SW480 (cell line): Measurements from ENCODE around the gene ATP5ME.
A peak's percentile ranks its signal among the peaks of the same experiment; 100 is the strongest.
"Not testable (repeated sequence)": the region's sequence is repeated elsewhere in the genome, so short reads cannot be mapped to it uniquely, and the experiment has no call there.

Experiments
- DNase-seq: peaks from one replicate; pipeline ENCODE4 v3.0.0-alpha.2; 2016; ENCODE audit warnings: low spot score

Gene ATP5ME, protein sequence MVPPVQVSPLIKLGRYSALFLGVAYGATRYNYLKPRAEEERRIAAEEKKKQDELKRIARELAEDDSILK

DNA sequence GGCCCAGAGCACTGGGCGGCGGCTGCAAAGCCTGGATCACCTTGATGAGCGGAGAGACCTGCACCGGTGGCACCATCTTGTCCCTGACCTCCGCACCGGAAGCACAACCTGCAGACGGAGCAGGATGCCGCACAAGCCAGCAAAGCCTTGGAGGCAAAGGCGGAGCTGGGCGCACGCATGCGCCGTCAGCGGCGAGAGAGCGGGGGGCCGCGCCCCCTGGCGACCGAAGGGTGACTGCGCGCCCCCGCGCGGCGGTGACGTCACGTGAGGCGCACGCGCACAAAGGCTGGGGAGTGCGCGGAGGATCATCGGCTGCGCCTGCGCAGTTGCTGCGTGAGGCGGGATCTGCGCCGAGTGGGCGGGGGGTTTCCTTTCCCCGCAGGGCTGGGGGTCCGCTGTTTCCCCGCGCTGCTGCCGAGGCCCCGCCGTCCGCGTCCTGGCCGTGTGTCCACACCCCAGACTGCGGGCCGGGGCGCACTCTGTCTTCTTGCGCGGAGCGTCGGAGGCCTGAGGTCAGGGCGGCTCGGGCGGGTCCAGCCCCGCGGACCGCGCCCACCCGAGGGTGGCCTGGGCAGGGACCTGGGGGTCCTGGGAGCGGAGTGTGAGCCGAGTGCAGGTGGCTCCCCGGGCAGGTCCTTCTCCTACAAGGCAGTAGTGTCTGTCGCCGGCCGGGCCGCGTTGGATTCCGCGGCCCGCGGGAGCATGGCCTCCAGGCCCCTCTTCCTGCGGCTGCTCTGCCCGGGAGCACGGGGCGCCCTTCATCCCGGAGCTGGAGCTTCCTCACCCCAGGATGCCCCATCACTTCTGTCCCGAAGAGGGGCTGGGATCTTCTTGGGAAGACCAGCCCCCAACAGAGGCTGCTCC lies at the start of gene ATP5ME, which contains the start of gene MYL5:
ATP5ME (minus strand) TSS at position 105 of the 864 bp plus-strand sequence; CDS start at position 76, 29 bp downstream.
MYL5 (plus strand) TSS at position 371 of the 864 bp plus-strand sequence. CDS start 3,485 bp downstream, outside the sequence.
- peak; percentile 89 for DNase-seq

- no peak for DNase-seq
Measured at GRCh38 chr4:722851-723360, 48.8 kb upstream of the ATP5ME start.

DNA sequence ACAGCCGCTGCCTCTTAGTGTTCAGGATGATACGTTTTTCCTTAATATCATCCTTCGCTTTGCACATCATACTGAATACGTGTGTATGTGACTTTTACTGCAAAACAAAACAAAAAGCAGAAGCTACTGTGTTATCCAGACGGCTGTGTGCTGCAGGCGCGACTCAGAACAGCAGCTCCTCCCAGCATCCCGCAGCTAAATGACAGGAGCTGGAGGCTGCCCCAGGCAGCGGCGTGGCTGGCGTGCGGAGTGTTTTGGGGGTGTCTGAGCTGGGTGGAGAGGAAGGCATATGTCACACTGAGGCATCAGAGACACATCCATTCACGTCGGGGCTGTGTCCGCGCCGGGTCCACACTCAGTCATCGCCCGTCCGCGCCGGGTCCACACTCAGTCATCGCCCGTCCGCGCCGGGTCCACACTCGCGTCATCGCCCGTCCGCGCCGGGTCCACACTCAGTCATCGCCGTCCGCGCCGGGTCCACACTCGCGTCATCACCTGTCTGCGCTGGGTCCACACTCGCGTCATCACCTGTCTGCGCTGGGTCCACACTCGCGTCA lies 48.2 kb upstream of the ATP5ME start:
- no peak for DNase-seq

DNA sequence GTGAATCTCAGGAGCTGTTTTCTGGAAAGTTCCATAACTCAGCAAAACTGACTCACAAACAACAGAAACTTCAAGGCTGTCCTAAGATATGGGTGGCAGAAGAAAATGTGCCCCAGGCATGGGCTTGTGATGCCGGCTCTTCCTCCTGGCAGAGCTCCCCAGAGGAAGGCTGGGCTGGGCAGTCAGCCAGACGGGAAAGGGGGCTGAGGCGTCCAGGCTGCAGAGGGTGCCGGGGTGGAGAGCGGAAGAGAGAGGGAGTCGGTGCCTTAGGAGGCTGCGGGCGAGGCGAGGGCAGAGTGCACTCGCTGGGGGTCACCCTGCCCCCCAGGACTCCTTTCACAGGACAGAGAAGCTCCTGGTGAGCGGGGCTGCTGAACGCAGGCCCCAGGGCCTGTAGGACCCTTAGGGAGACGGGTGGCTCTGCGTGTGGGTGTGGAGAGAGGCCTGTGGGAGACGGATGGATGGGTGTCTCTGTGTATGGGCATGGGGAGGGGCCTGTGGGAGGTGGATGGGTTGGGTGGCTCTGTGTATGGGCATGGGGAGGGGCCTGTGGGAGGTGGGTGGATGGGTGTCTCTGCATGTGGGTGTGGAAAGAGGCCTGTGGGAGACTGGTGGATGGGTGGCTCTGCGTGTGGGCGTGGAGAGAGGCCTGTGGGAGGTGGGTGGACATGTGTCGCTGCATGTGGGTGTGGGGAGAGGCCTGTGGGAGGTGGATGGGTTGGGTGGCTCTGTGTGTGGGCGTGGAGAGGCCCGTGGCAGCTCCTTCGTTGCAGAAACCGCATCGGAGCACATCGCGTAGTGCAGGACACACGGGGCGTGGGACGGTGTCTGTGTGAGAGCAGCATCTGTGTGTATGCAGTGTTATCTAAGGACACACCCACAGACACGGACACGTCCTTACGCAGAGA lies 47.4 kb upstream of the ATP5ME start:
- no peak for DNase-seq

- DNase-seq, result no peak
Measured at GRCh38 chr4:720111-720860, 46.2 kb upstream of the ATP5ME start.

DNA sequence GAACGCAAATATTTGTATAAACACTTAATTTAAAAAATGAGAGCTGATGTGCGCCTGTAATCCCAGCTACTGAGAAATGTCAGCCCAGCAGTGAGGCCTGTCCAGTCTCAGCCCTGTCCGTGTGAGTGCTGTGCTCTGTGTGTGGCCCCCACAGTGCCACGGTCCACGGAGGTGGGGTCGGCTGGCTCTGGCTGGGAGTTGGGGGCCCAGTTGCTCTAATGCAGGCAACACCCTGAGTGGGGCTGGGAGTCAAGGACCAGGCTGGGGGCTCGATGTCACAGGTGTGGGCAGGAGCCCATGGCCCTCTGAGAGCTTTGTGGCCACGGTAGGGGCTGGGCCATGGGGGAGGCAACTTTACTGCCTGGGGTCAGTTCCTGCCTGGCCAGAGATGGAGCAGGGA lies 44.4 kb upstream of the ATP5ME start:
- DNase-seq, result no peak

DNA sequence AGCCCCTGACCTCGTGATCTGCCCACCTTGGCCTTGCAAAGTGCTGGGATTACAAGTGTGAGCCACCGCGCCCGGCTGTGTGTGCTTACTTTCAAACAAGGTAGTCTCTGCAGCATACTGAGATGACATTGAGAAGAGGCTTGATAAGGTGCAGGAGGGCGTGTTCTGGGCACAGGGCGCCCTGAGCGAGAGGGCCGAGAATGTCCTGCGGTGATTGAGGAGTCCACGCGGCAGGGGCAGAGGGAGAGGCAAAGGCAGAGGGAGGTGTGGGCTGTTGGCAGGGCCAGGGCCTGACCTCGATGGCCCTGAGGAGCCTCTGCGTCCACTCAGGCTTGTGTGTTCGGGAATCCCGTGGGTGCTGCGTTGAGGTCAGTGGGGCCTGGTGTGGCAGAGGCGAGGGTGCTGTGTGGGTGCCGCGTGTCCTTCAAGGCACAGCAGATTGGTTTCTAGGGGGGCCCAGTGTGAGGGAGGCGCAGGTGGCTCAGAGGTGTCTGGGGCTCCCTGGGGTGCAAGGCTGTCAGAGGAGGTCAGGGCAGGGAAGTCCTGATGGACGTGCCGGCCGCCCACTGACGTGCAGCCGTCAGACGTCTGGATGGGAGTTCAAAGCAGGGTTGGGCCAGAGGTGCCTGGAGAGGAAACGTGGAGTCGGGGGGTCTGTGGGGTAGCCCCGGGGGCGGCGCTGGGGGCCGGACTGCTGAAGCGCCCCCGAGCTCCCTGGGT lies 43.7 kb upstream of the ATP5ME start:
- DNase-seq, result no peak

DNA sequence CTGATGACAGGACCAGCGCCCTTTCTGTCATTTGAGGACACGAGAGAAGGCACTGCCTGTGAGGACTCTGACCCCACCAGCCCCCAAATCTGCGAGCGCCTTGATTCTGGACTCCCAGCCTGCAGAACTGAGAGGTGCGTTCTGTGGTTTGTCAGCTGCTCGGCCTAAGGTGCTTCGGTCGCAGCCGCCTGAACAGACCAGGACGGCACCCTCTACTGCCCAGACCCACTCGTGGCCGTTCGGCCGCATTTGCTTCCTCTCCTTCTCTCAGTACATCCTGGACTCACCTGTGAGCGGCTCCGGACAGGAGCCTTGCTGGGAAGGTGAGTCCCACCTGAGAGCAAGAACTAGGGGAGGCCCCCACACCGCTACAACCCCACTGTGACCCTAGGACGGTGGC lies 40.0 kb upstream of the ATP5ME start:
- DNase-seq, result no peak

- DNase-seq, result no peak
Measured at GRCh38 chr4:712916-713632, 39.0 kb upstream of the ATP5ME start.

- no peak for DNase-seq
Measured at GRCh38 chr4:712093-712492, 38.0 kb upstream of the ATP5ME start.

DNA sequence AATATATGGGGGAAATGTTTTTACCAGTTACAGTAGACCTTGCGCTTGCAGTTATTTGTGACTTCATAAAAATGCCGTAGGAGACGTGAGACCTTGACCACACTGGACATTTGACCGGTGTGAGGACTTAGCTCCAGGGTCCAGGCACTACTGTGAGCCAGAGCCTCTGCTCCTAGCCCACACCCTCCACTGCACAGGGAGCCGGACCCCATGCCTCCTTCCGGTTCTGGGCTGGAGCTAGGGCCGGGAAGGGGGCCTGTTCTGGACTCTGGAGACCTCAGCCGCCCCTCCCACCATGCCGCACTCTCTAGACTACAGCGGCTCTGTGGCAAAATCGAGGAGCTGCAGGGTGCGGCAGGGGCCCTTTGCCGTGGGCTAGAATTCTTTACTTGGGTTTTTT lies 36.8 kb upstream of the ATP5ME start:
- no peak for DNase-seq

DNA sequence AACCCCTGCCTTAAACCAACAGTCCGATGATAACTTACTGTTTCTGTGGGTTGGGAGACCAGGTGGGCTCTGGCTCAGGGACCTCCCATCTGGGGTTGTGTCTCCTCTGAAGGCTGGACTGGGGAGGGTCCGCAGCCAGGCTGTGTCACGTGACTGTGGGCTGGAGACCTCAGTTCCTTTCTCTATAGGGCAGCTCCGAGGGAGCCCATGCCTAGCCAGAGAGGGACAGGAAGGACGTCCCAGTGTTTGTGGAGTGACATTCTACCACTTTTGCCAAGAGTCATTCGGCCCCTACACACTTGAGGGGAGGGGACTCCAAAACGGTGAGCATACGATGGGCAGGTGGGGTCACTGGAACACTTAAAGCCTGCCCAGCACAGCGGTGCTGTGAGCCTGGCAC lies 36.0 kb upstream of the ATP5ME start:
- no peak for DNase-seq

GRCh38 chr4:709348-709747 lies 35.3 kb upstream of the ATP5ME start:
- no peak for DNase-seq

DNA sequence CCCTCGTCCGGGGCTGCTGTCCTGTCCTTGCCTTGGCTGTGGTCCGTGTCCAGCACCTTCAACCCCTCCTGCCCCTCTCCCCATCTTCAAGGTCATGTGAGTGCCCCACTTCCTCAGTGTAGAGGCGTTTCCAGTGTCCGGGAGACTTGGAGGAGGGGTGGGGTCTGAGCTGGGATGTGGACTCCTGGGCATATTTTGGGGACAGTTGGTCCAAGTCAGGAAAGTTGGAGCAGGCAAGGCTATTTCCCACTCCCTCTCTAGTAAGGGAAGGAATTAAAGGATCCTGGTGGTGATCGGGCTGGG lies 34.5 kb upstream of the ATP5ME start:
- DNase-seq, result no peak

DNA sequence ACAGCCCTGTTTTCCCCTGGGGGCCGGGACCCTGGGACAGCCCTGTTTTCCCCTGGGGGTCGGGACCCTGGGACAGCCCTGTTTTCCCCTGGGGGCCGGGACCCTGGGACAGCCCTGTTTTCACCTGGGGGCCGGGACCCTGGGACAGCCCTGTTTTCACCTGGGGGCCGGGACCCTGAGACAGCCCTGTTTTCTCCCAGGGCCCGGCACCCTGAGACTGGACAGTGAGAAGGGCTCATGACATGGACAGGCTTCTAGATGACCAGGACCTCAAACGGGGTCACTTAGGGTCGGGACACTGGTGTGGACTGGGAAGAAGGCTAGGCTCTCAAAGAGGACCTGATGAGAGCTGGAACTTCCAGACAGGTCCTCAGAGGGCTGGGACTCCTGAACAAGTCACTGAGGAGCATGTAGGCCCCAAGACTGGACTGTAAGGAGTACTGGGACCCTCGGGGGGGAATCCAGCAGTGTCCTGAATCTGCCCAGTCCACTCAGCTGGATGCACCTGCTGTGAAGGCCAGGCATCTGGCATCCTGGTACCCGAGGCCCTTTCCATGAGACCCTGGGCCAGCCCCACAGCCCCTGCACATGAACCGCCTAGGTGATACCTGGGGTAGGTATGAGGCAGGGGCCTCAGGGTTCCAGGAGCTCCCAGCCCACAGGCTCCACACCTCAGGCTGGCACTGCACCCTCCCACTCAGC lies 34.0 kb upstream of the ATP5ME start:
- DNase-seq, result no peak

- no peak for DNase-seq
Measured at GRCh38 chr4:706834-707598, 32.9 kb upstream of the ATP5ME start.

DNA sequence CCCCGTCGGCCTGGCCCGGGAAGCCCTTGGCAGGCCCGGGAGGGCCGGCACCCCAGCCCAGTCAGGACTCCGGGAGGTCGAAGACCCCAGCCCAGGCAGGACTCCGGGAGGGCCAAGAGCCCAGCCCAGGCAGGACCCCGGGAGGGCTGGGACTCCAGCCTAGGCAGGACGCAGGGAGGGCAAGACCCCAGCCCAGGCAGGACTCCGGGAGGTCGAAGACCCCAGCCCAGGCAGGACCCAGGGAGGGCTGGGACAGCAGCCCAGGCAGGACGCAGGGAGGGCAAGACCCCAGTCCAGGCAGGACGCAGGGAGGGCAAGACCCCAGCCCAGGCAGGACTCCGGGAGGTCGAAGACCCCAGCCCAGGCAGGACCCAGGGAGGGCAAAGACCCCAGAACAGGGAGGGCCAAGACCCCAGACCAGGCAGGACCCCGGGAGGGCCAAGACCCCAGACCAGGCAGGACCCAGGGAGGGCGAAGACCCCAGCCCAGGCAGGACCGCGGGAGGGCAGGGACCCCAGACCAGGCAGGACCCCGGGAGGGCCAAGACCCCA lies 32.1 kb upstream of the ATP5ME start:
- DNase-seq, result not testable (repeated sequence)

DNA sequence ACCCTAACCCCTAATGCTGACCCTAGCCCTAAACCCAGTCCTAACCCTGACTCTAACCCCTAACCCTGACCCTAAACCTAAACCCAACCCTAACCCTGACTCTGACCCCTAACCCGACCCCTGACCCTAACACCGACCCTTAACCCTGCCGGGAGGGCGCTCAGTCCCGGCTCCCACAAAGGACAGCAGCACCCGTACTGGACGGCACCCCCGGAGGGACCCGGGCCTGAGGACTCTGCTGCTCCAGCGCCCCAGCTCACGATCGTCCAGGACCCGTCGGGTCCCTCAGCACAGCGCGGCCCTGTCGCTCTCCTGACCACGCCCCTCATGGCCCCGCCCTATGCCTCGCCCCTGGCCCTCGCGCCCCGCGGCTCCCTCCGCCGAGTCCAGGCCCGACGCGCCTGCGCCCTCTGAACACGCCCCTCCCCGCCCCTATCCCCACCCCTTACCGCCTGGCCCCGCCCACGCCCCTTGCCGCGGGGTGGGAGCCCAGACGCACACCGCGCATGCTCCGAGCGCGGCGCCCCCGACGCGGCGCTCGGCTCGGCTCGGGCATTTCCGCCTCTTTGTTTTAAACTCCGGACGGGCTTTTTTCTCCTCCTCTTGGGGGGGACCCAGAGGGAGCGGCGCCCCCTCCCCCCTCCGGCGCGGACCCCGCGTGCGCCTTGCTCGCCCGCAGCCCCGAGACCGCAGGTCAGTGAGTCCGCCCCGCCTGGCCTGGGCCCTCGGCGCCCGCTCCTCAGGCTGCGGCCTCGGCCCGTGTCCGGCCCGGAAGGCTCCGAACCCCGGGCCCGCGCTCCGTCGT lies 31.4 kb upstream of the ATP5ME start, which contains the start of gene PCGF3:
PCGF3 (plus strand) TSS at position 555 of the 805 bp plus-strand sequence. CDS start 27,849 bp downstream, outside the sequence.
- DNase-seq, result peak; percentile 81
